ENCODE measurements around the gene TEKT3.

GRCh38 chr17:15341966-15342365, 569 bp upstream of the TEKT3 start:
- TF ChIP-seq EZH2phosphoT487 (IDR thresholded peaks at IDR 0.05; ENCODE audit: low read depth): no peak
- TF ChIP-seq, protein P1, sequence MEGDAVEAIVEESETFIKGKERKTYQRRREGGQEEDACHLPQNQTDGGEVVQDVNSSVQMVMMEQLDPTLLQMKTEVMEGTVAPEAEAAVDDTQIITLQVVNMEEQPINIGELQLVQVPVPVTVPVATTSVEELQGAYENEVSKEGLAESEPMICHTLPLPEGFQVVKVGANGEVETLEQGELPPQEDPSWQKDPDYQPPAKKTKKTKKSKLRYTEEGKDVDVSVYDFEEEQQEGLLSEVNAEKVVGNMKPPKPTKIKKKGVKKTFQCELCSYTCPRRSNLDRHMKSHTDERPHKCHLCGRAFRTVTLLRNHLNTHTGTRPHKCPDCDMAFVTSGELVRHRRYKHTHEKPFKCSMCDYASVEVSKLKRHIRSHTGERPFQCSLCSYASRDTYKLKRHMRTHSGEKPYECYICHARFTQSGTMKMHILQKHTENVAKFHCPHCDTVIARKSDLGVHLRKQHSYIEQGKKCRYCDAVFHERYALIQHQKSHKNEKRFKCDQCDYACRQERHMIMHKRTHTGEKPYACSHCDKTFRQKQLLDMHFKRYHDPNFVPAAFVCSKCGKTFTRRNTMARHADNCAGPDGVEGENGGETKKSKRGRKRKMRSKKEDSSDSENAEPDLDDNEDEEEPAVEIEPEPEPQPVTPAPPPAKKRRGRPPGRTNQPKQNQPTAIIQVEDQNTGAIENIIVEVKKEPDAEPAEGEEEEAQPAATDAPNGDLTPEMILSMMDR (IDR thresholded peaks at IDR 0.05; ENCODE audit: low read depth, low read length): no peak
